Small intestine (tissue), 7 donors: ENCODE measurements around the gene PLEKHB2. TPM values are rescaled to one million over a fixed set of nuclear protein-coding genes. Genes with fewer than 3 reads are reported as not detected.
"Not testable (repeated sequence)": the region's sequence is repeated elsewhere in the genome, so short reads cannot be mapped to it uniquely, and the experiment has no call there.

Experiments used
- DNase-seq, 2 donors: peaks; one replicate each; pipeline versions ENCODE4 v3.0.0 to v3.0.0-alpha.2; 2013
- FAIRE-seq: peaks from 2 replicates; lab custom pipeline; 2012; peaks lifted over from hg19 to GRCh38; lab: Jason Lieb, UNC
- H3K27ac ChIP-seq, 3 donors: one replicate each; pipeline ENCODE4 v1.5.1; 2013; ENCODE audit warnings: low read length in 2 of 3, mild to moderate bottlenecking in 2 of 3, control low read depth in 1 of 3, inconsistent platforms in 1 of 3, low read depth in 1 of 3, moderate library complexity in 1 of 3
- H3K27me3 ChIP-seq, 3 donors: one replicate each; pipeline ENCODE4 v1.6.1; 2013; ENCODE audit warnings: low read length in 3 of 3, inconsistent platforms in 1 of 3; ENCODE audit not compliant: control insufficient read depth in 3 of 3, insufficient read depth in 3 of 3
- H3K36me3 ChIP-seq, 3 donors: one replicate each; pipeline ENCODE4 v1.6.1; 2013; ENCODE audit warnings: low read length in 3 of 3, inconsistent platforms in 1 of 3, low read depth in 1 of 3, mild to moderate bottlenecking in 1 of 3, moderate library complexity in 1 of 3; ENCODE audit not compliant: control insufficient read depth in 3 of 3, insufficient read depth in 2 of 3
- H3K4me1 ChIP-seq, 3 donors: one replicate each; pipeline ENCODE4 v1.6.1; 2013; ENCODE audit warnings: low read length in 2 of 3, inconsistent platforms in 1 of 3, low read depth in 1 of 3, mild to moderate bottlenecking in 1 of 3, moderate library complexity in 1 of 3; ENCODE audit not compliant: control insufficient read depth in 3 of 3, insufficient read depth in 2 of 3
- H3K4me3 ChIP-seq, 3 donors: one replicate each; pipeline ENCODE4 v1.5.1; 2013; ENCODE audit warnings: low read length in 3 of 3, control low read depth in 1 of 3, inconsistent platforms in 1 of 3, low read depth in 1 of 3, mild to moderate bottlenecking in 1 of 3, moderate library complexity in 1 of 3
- H3K9me3 ChIP-seq, 2 donors: one replicate each; pipeline ENCODE4 v1.6.1; 2013; ENCODE audit warnings: low read depth in 1 of 2, low read length in 1 of 2; ENCODE audit not compliant: control insufficient read depth in 2 of 2, insufficient read depth in 1 of 2
- WGBS, 3 donors: extraction: QIAGEN DNeasy Blood & Tissue Kit; methylation state at CpG; one replicate each; pipeline ENCODE4 v1.1.7; 2013; 5-methylcytosine and 5-hydroxymethylcytosine counted together
- polyA plus RNA-seq, 4 donors: library from polyadenylated mRNA; stranded (reverse) in 3 of 4; unstranded in 1 of 4; fragments of 200-250 nt in 3 of 4; fragments of 120-200 nt in 1 of 4; gene quantifications; one replicate each; pipeline versions ENCODE4 v1.2.1 to v1.2.3, GENCODE V29; 2013
- donor health status: healthy with polysubstance abuse.
- donor health status: control.
- donor health status: control.
- donor health status: Bipolar disorder and iron deficiency.
- donor health status: healthy.

Gene PLEKHB2
- polyA plus RNA-seq, 4 donors: 40.3 to 134 (median 66.4) TPM

GRCh38 chr2:131178721-131179418, 73.7 kb downstream of the PLEKHB2 start:
- 78 to 89% (median 88%) methylated on average over 15 of the region's 15 CpGs for WGBS, 3 donors
- not testable (repeated sequence) for H3K27me3 ChIP-seq, DNase-seq

GRCh38 chr2:131181451-131181850, 76.3 kb downstream of the PLEKHB2 start:
- H3K36me3 ChIP-seq, FAIRE-seq, H3K4me1 ChIP-seq, H3K4me3 ChIP-seq, H3K27ac ChIP-seq, H3K27me3 ChIP-seq, DNase-seq, H3K9me3 ChIP-seq: not testable (repeated sequence)
- WGBS, 3 donors: 77 to 81% (median 79%) methylated on average over 4 of the region's 4 CpGs

More at GRCh38 chr2:131178721-131179418, 73.7 kb downstream of the PLEKHB2 start:
- FAIRE-seq, H3K9me3 ChIP-seq, H3K4me1 ChIP-seq, H3K4me3 ChIP-seq, H3K36me3 ChIP-seq, H3K27ac ChIP-seq: not testable (repeated sequence)

DNA sequence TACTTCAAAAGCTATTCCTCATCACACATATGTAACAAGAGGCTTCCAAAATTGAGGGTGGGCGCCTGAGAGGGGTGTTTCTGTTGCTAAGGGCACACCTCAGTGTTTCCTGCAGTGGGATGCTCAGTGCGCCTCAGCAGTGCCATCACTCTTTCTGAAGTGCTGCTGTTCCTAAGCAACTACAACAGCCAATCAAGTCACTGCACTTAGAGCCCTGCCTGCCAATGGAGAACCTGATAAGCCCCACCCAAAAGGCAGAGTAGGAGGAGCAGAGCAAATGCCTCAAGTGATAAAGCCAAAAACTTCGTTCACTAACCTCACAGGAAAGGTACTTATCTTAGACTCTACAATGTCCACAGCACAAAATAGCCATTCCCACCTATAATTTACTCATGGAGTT, 88.3 kb downstream of the PLEKHB2 start:
- WGBS, 3 donors: 17 to 33% (median 23%) methylated on average over 3 of the region's 3 CpGs
- not testable (repeated sequence) for H3K36me3 ChIP-seq, H3K9me3 ChIP-seq, DNase-seq, H3K4me3 ChIP-seq, H3K27ac ChIP-seq, FAIRE-seq, H3K27me3 ChIP-seq, H3K4me1 ChIP-seq

DNA sequence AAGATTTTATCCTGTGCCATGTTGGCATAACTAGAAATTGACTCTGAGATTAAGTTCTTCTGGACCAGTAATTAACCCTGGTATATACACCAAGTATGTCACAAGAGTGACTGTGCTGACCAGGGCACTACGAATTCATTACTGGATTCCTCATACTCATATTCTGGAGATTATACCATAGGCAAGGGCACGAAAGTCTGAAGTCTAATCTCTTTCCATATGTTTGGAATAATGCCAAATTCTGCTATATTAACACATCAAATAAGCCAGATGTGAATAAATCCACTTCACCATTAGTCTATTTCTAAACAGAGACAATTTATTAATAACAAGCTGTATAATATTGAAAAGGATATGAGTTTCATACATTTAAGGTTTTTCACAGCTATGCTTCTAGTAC, 91.0 kb downstream of the PLEKHB2 start:
- H3K9me3 ChIP-seq, H3K27ac ChIP-seq, H3K4me3 ChIP-seq, H3K27me3 ChIP-seq, FAIRE-seq, H3K4me1 ChIP-seq, H3K36me3 ChIP-seq: not testable (repeated sequence)
- DNase-seq: peak in 1 of 2 donors; percentile 1
- 5 to 34% (median 24%) methylated on average over 2 of the region's 2 CpGs for WGBS, 3 donors

Other genes with a start within 250 kb of the PLEKHB2 start
- 10 to 100 TPM; 25.5 to 78.7 (median 38.0) TPM for gene FAM168B, start 11.9 kb upstream of the PLEKHB2 start, polyA plus RNA-seq
- under 1 TPM in 1 of 4 donors, not detected in 3; 0.01 TPM for gene POTEE, start 104.2 kb downstream of the PLEKHB2 start, polyA plus RNA-seq